Measurements from ENCODE around the gene ZNF317.

DNA sequence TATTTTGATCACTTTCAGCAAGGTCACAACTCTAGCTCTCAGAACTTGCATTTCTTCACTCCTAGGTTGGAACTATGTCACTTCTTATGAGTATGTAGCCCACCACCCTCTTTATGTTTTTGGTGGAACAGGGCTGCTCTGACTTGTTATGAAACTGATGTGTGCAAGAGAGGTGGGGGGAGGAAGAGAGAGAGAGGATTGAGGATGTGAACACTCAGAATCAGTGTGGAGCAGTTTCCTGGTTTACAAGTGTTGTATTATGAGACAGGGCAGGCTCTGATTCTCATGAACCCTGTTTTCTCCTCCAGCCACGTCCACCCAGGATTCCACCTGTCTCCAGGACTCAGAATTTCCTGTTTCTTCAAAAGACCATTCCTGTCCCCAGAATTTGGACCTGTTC is 16.1 kb downstream of the ZNF317 start:
- TF ChIP-seq POLR2A (IDR thresholded peaks at IDR 0.05): no peak
- TF ChIP-seq, protein P1, sequence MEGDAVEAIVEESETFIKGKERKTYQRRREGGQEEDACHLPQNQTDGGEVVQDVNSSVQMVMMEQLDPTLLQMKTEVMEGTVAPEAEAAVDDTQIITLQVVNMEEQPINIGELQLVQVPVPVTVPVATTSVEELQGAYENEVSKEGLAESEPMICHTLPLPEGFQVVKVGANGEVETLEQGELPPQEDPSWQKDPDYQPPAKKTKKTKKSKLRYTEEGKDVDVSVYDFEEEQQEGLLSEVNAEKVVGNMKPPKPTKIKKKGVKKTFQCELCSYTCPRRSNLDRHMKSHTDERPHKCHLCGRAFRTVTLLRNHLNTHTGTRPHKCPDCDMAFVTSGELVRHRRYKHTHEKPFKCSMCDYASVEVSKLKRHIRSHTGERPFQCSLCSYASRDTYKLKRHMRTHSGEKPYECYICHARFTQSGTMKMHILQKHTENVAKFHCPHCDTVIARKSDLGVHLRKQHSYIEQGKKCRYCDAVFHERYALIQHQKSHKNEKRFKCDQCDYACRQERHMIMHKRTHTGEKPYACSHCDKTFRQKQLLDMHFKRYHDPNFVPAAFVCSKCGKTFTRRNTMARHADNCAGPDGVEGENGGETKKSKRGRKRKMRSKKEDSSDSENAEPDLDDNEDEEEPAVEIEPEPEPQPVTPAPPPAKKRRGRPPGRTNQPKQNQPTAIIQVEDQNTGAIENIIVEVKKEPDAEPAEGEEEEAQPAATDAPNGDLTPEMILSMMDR (IDR thresholded peaks at IDR 0.05): no peak

Data from body of pancreas (tissue), 4 donors.